ENCODE data around the gene PARP6. TPM values are rescaled to one million over a fixed set of nuclear protein-coding genes. Genes with fewer than 3 reads are reported as not detected.

The PARP6 gene
- polyA plus RNA-seq (2012; ENCODE audit: insufficient read length, low read depth): 61.6 TPM

- no peak for TF ChIP-seq SIN3A (IDR thresholded peaks at IDR 0.05; ENCODE audit: borderline replicate concordance, insufficient read depth, low read length)
- peak; percentile 55 for TF ChIP-seq POLR2AphosphoS5 (IDR thresholded peaks at IDR 0.05; ENCODE audit: low read depth, low read length)
- TF ChIP-seq TAF1 (IDR thresholded peaks at IDR 0.05; ENCODE audit: borderline replicate concordance, insufficient read depth, low read length): peak; percentile 68; the same call in 1 of the 2 replicates
- peak; percentile 90 for TF ChIP-seq FOXP2 (optimal IDR thresholded peaks at IDR 0.05; ENCODE audit: borderline replicate concordance, extremely low read depth, extremely low read length, insufficient read depth)
- peak in 1 of 2 experiments; percentile 7; a peak in 1 of 4 replicates for TF ChIP-seq REST (IDR thresholded peaks at IDR 0.05; ENCODE audit: insufficient read depth in 1 of 2, low read depth in 2 of 2, low read length in 2 of 2)
Measured at GRCh38 chr15:72272213-72272996, at the start of gene PARP6. Gene PARP6 (minus strand): TSS chr15:72272554. CDS start chr15:72267477, 5,077 bp downstream.

- TF ChIP-seq FOXP2 (optimal IDR thresholded peaks at IDR 0.05; ENCODE audit: borderline replicate concordance, extremely low read depth, extremely low read length, insufficient read depth) (peak; percentile 26), POLR2AphosphoS5 (IDR thresholded peaks at IDR 0.05; ENCODE audit: low read depth, low read length) (no peak), SIN3A (IDR thresholded peaks at IDR 0.05; ENCODE audit: borderline replicate concordance, insufficient read depth, low read length) (peak; percentile 21; the same call in 1 of the 2 replicates), REST (IDR thresholded peaks at IDR 0.05; ENCODE audit: insufficient read depth in 1 of 2, low read depth in 2 of 2, low read length in 2 of 2) (peak in 1 of 2 experiments; percentile 66; a peak in 1 of 4 replicates)
Measured at GRCh38 chr15:72319985-72320671, 47.8 kb upstream of the PARP6 start, which contains the start of gene CELF6. Gene CELF6 (minus strand): TSS chr15:72320157. CDS start chr15:72319874, 283 bp downstream.

- TF ChIP-seq TAF1 (IDR thresholded peaks at IDR 0.05; ENCODE audit: borderline replicate concordance, insufficient read depth, low read length) (no peak), POLR2AphosphoS5 (IDR thresholded peaks at IDR 0.05; ENCODE audit: low read depth, low read length) (no peak), FOXP2 (optimal IDR thresholded peaks at IDR 0.05; ENCODE audit: borderline replicate concordance, extremely low read depth, extremely low read length, insufficient read depth) (peak; percentile 46), SIN3A (IDR thresholded peaks at IDR 0.05; ENCODE audit: borderline replicate concordance, insufficient read depth, low read length) (peak; percentile 92; the same call in 1 of the 2 replicates), REST (IDR thresholded peaks at IDR 0.05; ENCODE audit: insufficient read depth in 1 of 2, low read depth in 2 of 2, low read length in 2 of 2) (peak; percentile 97 to 99)
Measured at GRCh38 chr15:72319360-72319984, 47.1 kb upstream of the PARP6 start.

GRCh38 chr15:72318408-72318942 is 46.1 kb upstream of the PARP6 start:
- TF ChIP-seq POLR2AphosphoS5 (IDR thresholded peaks at IDR 0.05; ENCODE audit: low read depth, low read length): no peak
- no peak for TF ChIP-seq REST (IDR thresholded peaks at IDR 0.05; ENCODE audit: insufficient read depth in 1 of 2, low read depth in 2 of 2, low read length in 2 of 2)
- no peak for TF ChIP-seq FOXP2 (optimal IDR thresholded peaks at IDR 0.05; ENCODE audit: borderline replicate concordance, extremely low read depth, extremely low read length, insufficient read depth)
- no peak for TF ChIP-seq TAF1 (IDR thresholded peaks at IDR 0.05; ENCODE audit: borderline replicate concordance, insufficient read depth, low read length)
- TF ChIP-seq SIN3A (IDR thresholded peaks at IDR 0.05; ENCODE audit: borderline replicate concordance, insufficient read depth, low read length): no peak

All from PFSK-1 (cell line).